Measurements from ENCODE around the gene NYAP2. TPM values are rescaled to one million over a fixed set of nuclear protein-coding genes. Genes with fewer than 3 reads are reported as not detected.

The NYAP2 gene
- total and polyA plus RNA-seq, 10 of the 15 experiments (the other 5 are each of a cell fraction or from before 2014, with no cell fraction given), result 0.03 TPM; not detected in 9

- ChIA-PET POLR2A (no interaction called here), CTCF (no interaction called here)
- no peaks in the 10 kb centered on the region for H3K4me1 ChIP-seq (ENCODE audit: control insufficient read depth, insufficient read depth, low read length)
Observed at GRCh38 chr2:225510796-225511195, 111.3 kb downstream of the NYAP2 start.

More at GRCh38 chr2:225510796-225511195, 111.3 kb downstream of the NYAP2 start:
- BruUV-seq (replicated peaks), result no TSS peak
- H3K27me3 ChIP-seq (replicated peaks in 1 of 2; ENCODE audit: control insufficient read depth in 2 of 2, insufficient read depth in 2 of 2, low read length in 1 of 2), result no peaks in the 10 kb centered on the region
- no peak for ATAC-seq
- no peak for DNase-seq (ENCODE audit: low read depth, low spot score)
- H3K4me2 ChIP-seq (ENCODE audit: control insufficient read depth, insufficient read depth), result no peak overlapping the region
- H3K4me3 ChIP-seq, result no peak overlapping the region
- in situ Hi-C loops (cut with MboI) (no loop called here), intact Hi-C loops (cut with micrococcal nuclease; ENCODE audit: unreplicated experiment) (no loop called here)
- no peaks in the 10 kb centered on the region for H3K79me2 ChIP-seq (ENCODE audit: control insufficient read depth, insufficient read depth, low read length)
- no peak for TF ChIP-seq RAD21 (IDR thresholded peaks at IDR 0.05; ENCODE audit: insufficient read depth, low read depth, low read length)
- TF ChIP-seq PAX8 (IDR thresholded peaks at IDR 0.05), result no peak
- no peak for TF ChIP-seq RFX5 (IDR thresholded peaks at IDR 0.05; ENCODE audit: low read depth, low read length)
- TF ChIP-seq, protein P1, sequence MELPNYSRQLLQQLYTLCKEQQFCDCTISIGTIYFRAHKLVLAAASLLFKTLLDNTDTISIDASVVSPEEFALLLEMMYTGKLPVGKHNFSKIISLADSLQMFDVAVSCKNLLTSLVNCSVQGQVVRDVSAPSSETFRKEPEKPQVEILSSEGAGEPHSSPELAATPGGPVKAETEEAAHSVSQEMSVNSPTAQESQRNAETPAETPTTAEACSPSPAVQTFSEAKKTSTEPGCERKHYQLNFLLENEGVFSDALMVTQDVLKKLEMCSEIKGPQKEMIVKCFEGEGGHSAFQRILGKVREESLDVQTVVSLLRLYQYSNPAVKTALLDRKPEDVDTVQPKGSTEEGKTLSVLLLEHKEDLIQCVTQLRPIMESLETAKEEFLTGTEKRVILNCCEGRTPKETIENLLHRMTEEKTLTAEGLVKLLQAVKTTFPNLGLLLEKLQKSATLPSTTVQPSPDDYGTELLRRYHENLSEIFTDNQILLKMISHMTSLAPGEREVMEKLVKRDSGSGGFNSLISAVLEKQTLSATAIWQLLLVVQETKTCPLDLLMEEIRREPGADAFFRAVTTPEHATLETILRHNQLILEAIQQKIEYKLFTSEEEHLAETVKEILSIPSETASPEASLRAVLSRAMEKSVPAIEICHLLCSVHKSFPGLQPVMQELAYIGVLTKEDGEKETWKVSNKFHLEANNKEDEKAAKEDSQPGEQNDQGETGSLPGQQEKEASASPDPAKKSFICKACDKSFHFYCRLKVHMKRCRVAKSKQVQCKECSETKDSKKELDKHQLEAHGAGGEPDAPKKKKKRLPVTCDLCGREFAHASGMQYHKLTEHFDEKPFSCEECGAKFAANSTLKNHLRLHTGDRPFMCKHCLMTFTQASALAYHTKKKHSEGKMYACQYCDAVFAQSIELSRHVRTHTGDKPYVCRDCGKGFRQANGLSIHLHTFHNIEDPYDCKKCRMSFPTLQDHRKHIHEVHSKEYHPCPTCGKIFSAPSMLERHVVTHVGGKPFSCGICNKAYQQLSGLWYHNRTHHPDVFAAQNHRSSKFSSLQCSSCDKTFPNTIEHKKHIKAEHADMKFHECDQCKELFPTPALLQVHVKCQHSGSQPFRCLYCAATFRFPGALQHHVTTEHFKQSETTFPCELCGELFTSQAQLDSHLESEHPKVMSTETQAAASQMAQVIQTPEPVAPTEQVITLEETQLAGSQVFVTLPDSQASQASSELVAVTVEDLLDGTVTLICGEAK (IDR thresholded peaks at IDR 0.05; ENCODE audit: borderline replicate concordance), result no peak
- TF ChIP-seq SPI1 (IDR thresholded peaks at IDR 0.05; ENCODE audit: borderline replicate concordance, insufficient read depth, low read depth, low read length), result no peak
- TF ChIP-seq CEBPB (IDR thresholded peaks at IDR 0.05; ENCODE audit: borderline replicate concordance in 1 of 2, low read depth in 2 of 2, low read length in 2 of 2), result no peak
- TF ChIP-seq IKZF2 (IDR thresholded peaks at IDR 0.05), result no peak
- TF ChIP-seq NBN (IDR thresholded peaks at IDR 0.05), result no peak
- TF ChIP-seq CBX5 (IDR thresholded peaks at IDR 0.05; ENCODE audit: low read depth), result no peak
- TF ChIP-seq ZNF207 (IDR thresholded peaks at IDR 0.05; ENCODE audit: borderline replicate concordance), result no peak
- TF ChIP-seq ZNF24 (IDR thresholded peaks at IDR 0.05), result no peak
- TF ChIP-seq ZBTB33 (IDR thresholded peaks at IDR 0.05), result no peak
- TF ChIP-seq BRCA1 (IDR thresholded peaks at IDR 0.05; ENCODE audit: low read depth, low read length), result no peak
- no peak for TF ChIP-seq CREM (IDR thresholded peaks at IDR 0.05; ENCODE audit: low read depth)
- TF ChIP-seq JUNB (IDR thresholded peaks at IDR 0.05), result no peak
- no peak for TF ChIP-seq MYB (IDR thresholded peaks at IDR 0.05; ENCODE audit: borderline replicate concordance, low read depth, low read length)
- TF ChIP-seq MEF2B (IDR thresholded peaks at IDR 0.05; ENCODE audit: partially characterized antibody, poor library complexity, severe bottlenecking), result no peak
- TF ChIP-seq GABPA (IDR thresholded peaks at IDR 0.05; ENCODE audit: low read depth), result no peak
- H3K9me3 ChIP-seq (replicated peaks; ENCODE audit: control insufficient read depth, insufficient read depth, low read length), result no peaks in the 10 kb centered on the region
- no peak overlapping the region for H2AFZ ChIP-seq (ENCODE audit: control insufficient read depth, low read depth, low read length)
- FAIRE-seq, result no peak
- no peak overlapping the region for H3K27ac ChIP-seq (ENCODE audit: control insufficient read depth, insufficient read depth)
- WGBS (ENCODE audit: insufficient coverage, insufficient replicate concordance, low lambda C conversion rate, missing lambda C conversion rate), result 6% methylated on average over 1 of the region's 1 CpG
- ChIA-PET SMC1A (ENCODE audit: uncharacterized antibody, unreplicated experiment) (no interaction called here), RAD21 (ENCODE audit: unreplicated experiment) (no interaction called here)
- no peaks in the 10 kb centered on the region for H4K20me1 ChIP-seq (ENCODE audit: control insufficient read depth, insufficient read depth)
- no peak overlapping the region for H3K9ac ChIP-seq (ENCODE audit: control insufficient read depth, insufficient read depth, low read length)
- H3K36me3 ChIP-seq (ENCODE audit: control insufficient read depth in 2 of 2, insufficient read depth in 2 of 2, low read length in 1 of 2), result no peaks in the 10 kb centered on the region

All from GM12878 (cell line).